ENCODE results near the gene STOX2. TPM values are rescaled to one million over a fixed set of nuclear protein-coding genes. Genes with fewer than 3 reads are reported as not detected.

Gene STOX2
- total RNA-seq, 4 donors from 2014 or later, result 21.6 to 23.7 (median 22.8) TPM

DNA sequence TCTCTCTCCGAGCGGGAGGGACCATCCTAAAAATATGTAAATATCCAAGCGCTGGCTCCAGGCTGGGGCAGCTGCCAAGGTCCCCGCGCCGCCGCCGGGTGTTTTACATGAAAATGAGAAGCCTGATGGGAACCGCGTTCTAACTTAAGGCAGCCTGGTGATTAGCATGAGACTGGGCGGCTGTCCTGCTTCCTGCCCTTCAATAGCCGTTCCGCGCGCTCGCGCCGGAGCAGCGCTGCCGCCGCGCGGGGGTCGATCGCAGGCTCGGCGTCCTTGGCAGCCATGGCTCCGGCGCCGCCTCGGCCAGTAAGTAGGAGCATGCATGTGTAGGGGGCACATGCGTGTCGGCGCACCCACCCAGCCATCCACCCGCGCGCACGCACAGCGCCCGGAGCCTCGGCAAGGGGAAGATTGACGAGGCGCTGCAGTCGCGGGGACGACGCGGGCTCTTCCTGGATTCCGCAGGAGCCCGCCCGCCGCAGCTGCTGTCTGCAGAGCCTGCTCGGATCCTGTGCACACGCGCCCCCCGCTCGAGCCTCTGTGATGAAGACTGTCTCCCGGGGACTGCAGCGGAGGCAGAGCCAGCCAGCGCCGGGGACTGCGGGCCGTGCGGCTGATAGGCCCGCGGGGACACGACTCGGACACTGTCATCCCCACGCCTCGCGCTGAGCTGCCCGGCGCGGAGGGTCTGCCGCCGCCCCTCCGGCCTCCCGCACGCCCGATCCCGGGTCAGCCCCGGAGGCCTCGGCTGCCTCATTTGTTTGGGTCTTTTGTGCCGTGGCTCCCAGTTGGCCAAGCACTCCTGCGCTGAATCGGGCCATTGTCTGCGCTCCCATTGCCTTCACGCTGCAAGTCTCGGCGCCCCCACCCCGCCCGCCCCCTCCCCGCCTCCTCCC, 734 bp downstream of the STOX2 start:
- peaks cover 7 to 39% (median 12%) of the 10 kb centered on the region in 3 donors for H3K4me1 ChIP-seq
- peak overlapping the region; percentile 59 to 82 (median 73) for H3K27ac ChIP-seq

DNA sequence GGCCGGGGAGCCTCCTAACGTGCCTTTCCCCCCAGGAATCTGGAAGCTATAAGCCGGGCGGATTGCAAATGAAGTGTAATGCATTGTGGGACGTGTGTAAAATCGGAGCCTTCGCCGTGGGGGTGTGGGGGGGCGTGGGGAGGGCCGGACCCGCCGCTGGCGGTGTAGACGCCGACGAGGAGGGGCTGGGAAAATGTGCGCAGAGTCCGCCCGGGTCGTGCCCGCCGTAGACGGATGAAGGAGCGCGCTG, 1.3 kb downstream of the STOX2 start:
- intact Hi-C loops (cut with DNase I), result no loop called here
- Histone ChIP-seq H3K4me3 (peak overlapping the region; percentile 37 to 75 (median 63)), H3K9me3 (no peaks in the 10 kb centered on the region), H3K4me1 (peaks cover 7 to 39% (median 12%) of the 10 kb centered on the region in 3 donors), H3K27me3 (peaks cover 0 to 26% (median 0%) of the 10 kb centered on the region in 4 donors), H3K27ac (peak overlapping the region; percentile 42 to 82 (median 70)), H3K36me3 (no peaks in the 10 kb centered on the region)
- 69% methylated on average over 7 of the region's 25 CpGs; no CpG with 5 or more reads in 1 of the 2 donors for WGBS, 2 donors
- DNase-seq, result no peak
- TF ChIP-seq, protein P1, sequence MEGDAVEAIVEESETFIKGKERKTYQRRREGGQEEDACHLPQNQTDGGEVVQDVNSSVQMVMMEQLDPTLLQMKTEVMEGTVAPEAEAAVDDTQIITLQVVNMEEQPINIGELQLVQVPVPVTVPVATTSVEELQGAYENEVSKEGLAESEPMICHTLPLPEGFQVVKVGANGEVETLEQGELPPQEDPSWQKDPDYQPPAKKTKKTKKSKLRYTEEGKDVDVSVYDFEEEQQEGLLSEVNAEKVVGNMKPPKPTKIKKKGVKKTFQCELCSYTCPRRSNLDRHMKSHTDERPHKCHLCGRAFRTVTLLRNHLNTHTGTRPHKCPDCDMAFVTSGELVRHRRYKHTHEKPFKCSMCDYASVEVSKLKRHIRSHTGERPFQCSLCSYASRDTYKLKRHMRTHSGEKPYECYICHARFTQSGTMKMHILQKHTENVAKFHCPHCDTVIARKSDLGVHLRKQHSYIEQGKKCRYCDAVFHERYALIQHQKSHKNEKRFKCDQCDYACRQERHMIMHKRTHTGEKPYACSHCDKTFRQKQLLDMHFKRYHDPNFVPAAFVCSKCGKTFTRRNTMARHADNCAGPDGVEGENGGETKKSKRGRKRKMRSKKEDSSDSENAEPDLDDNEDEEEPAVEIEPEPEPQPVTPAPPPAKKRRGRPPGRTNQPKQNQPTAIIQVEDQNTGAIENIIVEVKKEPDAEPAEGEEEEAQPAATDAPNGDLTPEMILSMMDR (IDR thresholded peaks at IDR 0.05), result no peak
- TF ChIP-seq POLR2A (IDR thresholded peaks at IDR 0.05), result no peak

More for the DNA sequence above, 734 bp downstream of the STOX2 start:
- Histone ChIP-seq H3K27me3 (peaks cover 0 to 26% (median 0%) of the 10 kb centered on the region in 4 donors), H3K4me3 (peak overlapping the region; percentile 37 to 75 (median 63)), H3K36me3 (no peaks in the 10 kb centered on the region), H3K9me3 (no peaks in the 10 kb centered on the region)
- no peak for DNase-seq
- intact Hi-C loops (cut with DNase I), result no loop called here
- TF ChIP-seq, protein P1 (IDR thresholded peaks at IDR 0.05), result no peak
- no peak for TF ChIP-seq POLR2A (IDR thresholded peaks at IDR 0.05)
- WGBS, 2 donors, result 0% methylated on average over 1 to 2 of the region's 93 CpGs

GRCh38 chr4:183906739-183907651, 1.9 kb downstream of the STOX2 start:
- no peak for DNase-seq
- 42 to 64% methylated on average over 22 of the region's 54 CpGs for WGBS, 2 donors
- peak overlapping the region; percentile 37 to 75 (median 63) for H3K4me3 ChIP-seq
- H3K9me3 ChIP-seq, result no peaks in the 10 kb centered on the region
- peaks cover 7 to 41% (median 12%) of the 10 kb centered on the region in 3 donors for H3K4me1 ChIP-seq
- no peaks in the 10 kb centered on the region for H3K36me3 ChIP-seq
- intact Hi-C loops (cut with DNase I), result no loop called here
- peaks cover 0 to 26% (median 0%) of the 10 kb centered on the region in 4 donors for H3K27me3 ChIP-seq
- no peak for TF ChIP-seq POLR2A (IDR thresholded peaks at IDR 0.05)
- TF ChIP-seq, protein P1 (IDR thresholded peaks at IDR 0.05), result no peak
- peak overlapping the region; percentile 42 to 82 (median 70) for H3K27ac ChIP-seq

- peak overlapping the region in 1 of 4 donors; percentile 67 for H3K4me3 ChIP-seq
- no peaks in the 10 kb centered on the region for H3K36me3 ChIP-seq
- no peak for DNase-seq
- H3K27me3 ChIP-seq, result peaks cover 0 to 26% (median 0%) of the 10 kb centered on the region in 4 donors
- H3K9me3 ChIP-seq, result no peaks in the 10 kb centered on the region
- intact Hi-C loops (cut with DNase I), result no loop called here
- H3K27ac ChIP-seq, result no peak overlapping the region
- TF ChIP-seq, protein P1 (IDR thresholded peaks at IDR 0.05), result no peak
- TF ChIP-seq POLR2A (IDR thresholded peaks at IDR 0.05), result no peak
- H3K4me1 ChIP-seq, result peaks cover 7 to 44% (median 12%) of the 10 kb centered on the region in 3 donors
- WGBS, 2 donors, result 71 to 79% methylated on average over 10 of the region's 10 CpGs
Observed at GRCh38 chr4:183907871-183908683, 3.0 kb downstream of the STOX2 start.

Measured in esophagus squamous epithelium (tissue), 5 donors.